ENCODE measurements around the gene SRSF4.

GRCh38 chr1:29225361-29225760, 43.7 kb upstream of the SRSF4 start:
- no peak for TF ChIP-seq EZH2phosphoT487 (IDR thresholded peaks at IDR 0.05; ENCODE audit: insufficient read depth, low read depth)
- no peak for TF ChIP-seq EZH2 (IDR thresholded peaks at IDR 0.05; ENCODE audit: insufficient read depth, poor library complexity, severe bottlenecking)

Measured in GM23248 (cell line).